DMS53 treated with DMSO at 0.1 percent for 48 hours (cell line): Measurements from ENCODE around the gene SLCO6A1.

ENCODE experiments used
- DNase-seq: peaks from one replicate; lab custom pipeline; 2025; ENCODE audit not compliant: unreplicated experiment; lab: John Stamatoyannopoulos, UW

The SLCO6A1 gene

DNA sequence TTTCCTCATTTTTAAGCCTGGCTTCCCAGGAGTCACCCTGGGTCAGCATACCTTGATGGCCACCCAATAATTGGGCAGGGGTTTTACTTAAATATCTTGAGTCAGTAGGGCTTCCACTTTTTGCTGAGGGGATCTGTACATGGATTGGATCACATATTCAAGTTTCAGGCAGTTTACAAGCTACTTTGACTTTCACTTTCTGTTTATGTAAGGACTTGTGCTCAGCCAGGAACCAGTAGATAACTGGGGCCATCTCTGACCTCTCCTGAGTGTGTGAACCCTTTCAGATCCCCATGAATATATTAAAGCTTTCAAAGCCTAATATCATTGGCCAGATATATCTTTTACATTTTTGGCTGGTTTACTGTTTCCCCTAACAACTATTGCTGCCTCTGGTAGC, 45.1 kb downstream of the SLCO6A1 start:
- DNase-seq = no peak

DNA sequence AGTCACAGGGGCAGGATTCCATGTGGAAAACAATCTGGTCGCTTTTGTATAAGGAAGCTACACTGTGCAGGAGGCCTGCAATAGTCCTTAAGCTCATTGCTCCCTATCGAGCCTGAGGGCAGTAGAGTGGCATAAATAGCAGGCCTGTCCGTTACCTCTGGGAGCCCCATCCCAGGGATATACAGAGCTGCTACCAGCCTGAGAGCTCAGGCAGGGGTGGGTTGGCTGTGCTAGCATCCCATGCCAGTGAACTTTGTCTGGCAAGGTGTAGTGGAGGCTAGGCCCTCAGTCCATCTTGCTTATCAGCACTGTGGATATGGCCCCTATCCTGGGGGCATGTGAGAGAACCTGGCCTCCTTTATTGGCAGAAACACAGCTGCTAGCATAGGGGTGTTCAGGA, 47.7 kb downstream of the SLCO6A1 start:
- DNase-seq = no peak

DNA sequence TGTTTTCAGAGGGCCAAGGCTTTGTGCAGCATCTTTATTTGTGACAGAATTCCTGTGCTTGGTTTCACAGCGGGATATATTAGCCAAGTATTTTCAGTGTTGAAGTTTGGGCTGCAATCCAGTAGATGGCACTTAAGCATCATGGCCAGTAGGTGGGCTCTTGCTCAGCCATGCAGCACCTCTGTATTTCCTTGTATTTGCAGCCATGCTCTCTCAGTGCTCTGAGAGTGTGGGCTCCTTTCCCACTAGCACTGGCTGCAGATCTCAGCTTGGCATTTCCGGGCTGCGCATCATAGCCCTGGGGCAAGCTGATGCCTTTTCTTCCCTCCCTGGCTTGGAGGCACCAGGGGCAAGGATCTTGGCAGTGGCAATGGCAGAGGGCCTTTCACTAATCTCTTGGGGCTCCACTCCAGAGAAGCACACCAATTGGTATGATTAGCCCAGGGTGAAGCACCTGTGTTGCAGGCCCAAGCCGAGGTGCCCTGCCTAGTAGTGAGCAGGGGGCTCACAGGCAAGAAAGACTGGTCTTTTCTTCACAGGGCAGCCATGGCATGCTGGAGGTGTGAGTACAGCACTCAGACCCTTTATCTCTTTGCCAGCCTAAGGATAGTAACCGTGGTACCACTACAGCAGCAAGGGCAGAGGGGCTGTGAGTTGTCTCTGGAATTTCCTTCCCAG, 48.3 kb downstream of the SLCO6A1 start:
- no peak for DNase-seq

DNA sequence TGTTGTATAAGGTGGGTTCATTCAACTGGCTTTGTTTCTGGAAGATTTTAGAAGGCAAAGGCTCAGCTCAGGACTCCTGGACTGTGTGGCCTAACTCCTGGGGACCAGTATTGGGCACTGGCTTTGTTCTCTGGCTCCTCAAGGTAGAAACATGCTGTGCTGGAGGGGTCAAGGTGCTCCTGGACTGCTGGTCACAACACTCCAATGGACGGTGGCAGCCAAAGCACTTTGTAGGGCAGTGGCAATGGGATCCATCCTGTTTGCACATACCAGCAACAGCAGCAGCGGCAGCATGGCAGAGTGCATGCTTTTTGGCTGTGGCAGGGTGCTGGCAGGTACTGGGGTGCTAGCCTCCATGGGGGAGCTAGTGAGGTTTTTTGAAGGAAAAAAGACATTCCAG, 65.3 kb downstream of the SLCO6A1 start:
- no peak for DNase-seq

GRCh38 chr5:102421647-102422046, 77.2 kb downstream of the SLCO6A1 start:
- peak; percentile 4 for DNase-seq

DNA sequence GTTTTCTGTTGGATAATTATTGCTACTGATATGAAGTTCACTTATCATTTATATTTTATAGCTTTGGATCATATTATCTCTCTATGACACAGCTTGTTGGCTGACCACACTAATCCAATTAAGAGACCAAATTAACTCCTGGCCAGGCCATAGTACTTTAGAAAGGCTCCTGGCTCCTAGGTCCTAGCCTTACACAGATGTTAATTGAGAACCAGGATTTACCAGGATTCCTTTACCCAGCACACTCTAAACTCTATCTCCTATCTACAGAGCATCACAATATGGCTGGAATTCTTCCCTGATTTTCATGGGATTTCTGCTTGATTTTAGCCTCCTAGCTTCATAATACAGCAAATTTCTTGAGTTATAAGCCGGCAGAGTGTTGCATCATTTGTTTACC, 80.3 kb downstream of the SLCO6A1 start:
- DNase-seq = no peak

- DNase-seq = no peak
Observed at GRCh38 chr5:102414448-102414847, 84.4 kb downstream of the SLCO6A1 start.

- no peak for DNase-seq
Observed at GRCh38 chr5:102388235-102388634, 110.6 kb downstream of the SLCO6A1 start.

- no peak for DNase-seq
Observed at GRCh38 chr5:102385365-102385764, 113.4 kb downstream of the SLCO6A1 start.

GRCh38 chr5:102380174-102380573, 118.6 kb downstream of the SLCO6A1 start:
- DNase-seq = no peak

DNA sequence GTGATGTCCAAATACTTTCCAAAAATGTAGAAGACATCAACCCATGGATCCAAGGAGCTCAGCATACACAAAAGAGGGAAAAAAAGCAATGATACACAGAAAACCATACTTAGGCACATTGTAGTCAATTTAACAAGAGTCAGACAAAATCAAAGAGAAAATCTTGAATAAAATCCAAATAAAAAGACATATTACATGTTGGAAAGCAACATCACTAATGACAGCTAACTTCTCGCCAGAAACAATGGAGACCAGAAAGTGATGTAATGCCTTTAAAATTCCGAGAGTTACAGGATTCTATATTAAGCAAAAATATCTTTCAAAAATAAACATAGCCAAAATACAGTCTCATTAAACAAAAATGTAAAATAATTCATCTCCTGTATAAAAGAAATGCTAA, 122.9 kb downstream of the SLCO6A1 start:
- DNase-seq = no peak

- DNase-seq = no peak
Observed at GRCh38 chr5:102375272-102375671, 123.5 kb downstream of the SLCO6A1 start.

DNA sequence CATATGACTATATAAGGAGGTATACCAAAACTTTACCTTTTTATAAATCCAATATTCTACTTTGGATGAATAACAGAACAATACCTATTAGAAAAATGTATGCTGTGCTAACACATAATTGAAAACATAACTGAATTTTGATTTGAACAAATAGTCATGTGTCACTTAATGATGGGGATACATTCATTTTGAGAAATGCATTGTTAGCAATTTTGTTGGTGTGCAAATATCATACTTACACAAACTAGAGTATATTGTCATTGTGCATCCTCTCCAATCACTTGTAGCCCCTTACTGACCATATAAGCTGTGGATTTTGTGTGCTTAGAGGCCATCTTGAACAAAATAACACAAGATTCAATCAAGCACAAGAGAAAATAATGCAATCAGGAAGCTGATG, 130.4 kb downstream of the SLCO6A1 start:
- DNase-seq = no peak

DNA sequence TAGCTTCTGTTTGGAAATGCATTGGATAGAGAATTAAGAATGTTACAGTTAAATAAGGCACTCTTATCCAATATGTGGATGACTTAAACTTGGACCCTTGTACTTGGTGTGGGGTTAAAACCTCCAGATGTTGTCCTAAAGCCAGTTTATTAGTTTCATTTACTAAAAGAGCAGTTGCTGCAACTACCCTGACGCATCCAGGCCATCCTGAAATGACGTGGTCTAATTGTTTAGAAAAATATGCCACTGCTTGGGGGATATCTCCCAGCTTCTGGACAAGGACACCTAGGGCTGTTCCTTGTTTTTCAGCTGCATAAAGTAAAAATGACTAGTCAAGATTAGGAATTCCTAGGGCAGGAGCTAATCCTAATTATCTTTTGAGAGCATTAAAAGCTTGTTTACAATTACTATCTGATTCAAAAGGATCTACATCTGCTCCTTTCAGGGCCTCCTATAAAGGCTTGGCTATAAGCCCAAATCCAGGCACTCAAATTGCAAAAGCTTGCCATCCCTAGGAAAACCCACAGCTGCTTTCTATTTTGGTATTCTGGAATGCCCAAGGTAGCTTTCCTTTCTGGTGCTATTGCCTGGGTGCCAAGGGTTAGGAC, 157.0 kb downstream of the SLCO6A1 start:
- DNase-seq = no peak

DNA sequence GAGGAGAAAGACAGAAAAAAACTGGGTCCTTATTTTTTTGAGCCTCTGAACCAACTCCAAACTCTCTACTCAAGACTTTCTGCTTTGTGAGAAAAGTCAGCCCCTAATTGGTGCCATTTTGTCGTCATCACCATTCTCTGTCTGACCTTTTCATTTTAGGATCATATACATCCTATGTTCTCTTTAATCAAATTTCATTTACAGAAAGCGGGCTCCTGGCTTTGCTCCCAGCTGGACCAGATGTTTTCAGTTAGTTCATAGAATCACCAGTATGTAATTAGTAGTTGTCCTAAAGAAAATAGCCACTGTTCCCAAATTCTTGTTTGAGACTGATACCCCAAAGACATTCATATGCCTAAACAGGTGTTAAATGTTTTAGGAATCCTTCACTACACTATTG, 174.1 kb downstream of the SLCO6A1 start:
- no peak for DNase-seq
